Measurements from ENCODE around the gene ANKH.

ANKH gene

GRCh38 chr5:14667290-14667689 is 204.3 kb downstream of the ANKH start:
- no peak for TF ChIP-seq CTCF (IDR thresholded peaks at IDR 0.05)
- intact Hi-C loops (cut with DNase I; ENCODE audit: low total_unique reads), result no loop called here
- Histone ChIP-seq H3K4me1 (peaks cover 0 to 74% (median 37%) of the 10 kb centered on the region in 4 donors), H3K27me3 (no peaks in the 10 kb centered on the region), H3K9me3 (no peaks in the 10 kb centered on the region), H3K36me3 (no peaks in the 10 kb centered on the region), H3K27ac (no peak overlapping the region), H3K4me3 (no peak overlapping the region)
- DNase-seq, result no peak

- Histone ChIP-seq H3K9me3 (no peaks in the 10 kb centered on the region), H3K4me1 (peaks cover 0 to 65% (median 34%) of the 10 kb centered on the region in 4 donors), H3K36me3 (no peaks in the 10 kb centered on the region), H3K27ac (peak overlapping the region in 1 of 2 donors; percentile 93), H3K4me3 (peak overlapping the region in 1 of 2 donors; percentile 78), H3K27me3 (no peaks in the 10 kb centered on the region)
- no peak for DNase-seq
- TF ChIP-seq CTCF (IDR thresholded peaks at IDR 0.05), result no peak
- intact Hi-C loops (cut with DNase I; ENCODE audit: low total_unique reads), result no loop called here
These were observed 205.2 kb downstream of the ANKH start for GRCh38 chr5:14666357-14666756.

GRCh38 chr5:14665949-14666348 is 205.6 kb downstream of the ANKH start:
- no peaks in the 10 kb centered on the region for H3K9me3 ChIP-seq
- intact Hi-C loops (cut with DNase I; ENCODE audit: low total_unique reads), result no loop called here
- TF ChIP-seq CTCF (IDR thresholded peaks at IDR 0.05), result no peak
- no peaks in the 10 kb centered on the region for H3K27me3 ChIP-seq
- peak overlapping the region in 1 of 2 donors; percentile 93 for H3K27ac ChIP-seq
- no peak for DNase-seq
- peaks cover 0 to 61% (median 33%) of the 10 kb centered on the region in 4 donors for H3K4me1 ChIP-seq
- peak overlapping the region; percentile 78 for H3K4me3 ChIP-seq
- no peaks in the 10 kb centered on the region for H3K36me3 ChIP-seq

GRCh38 chr5:14665101-14665822 is 206.3 kb downstream of the ANKH start:
- Histone ChIP-seq H3K36me3 (no peaks in the 10 kb centered on the region), H3K4me1 (peaks cover 0 to 54% (median 32%) of the 10 kb centered on the region in 4 donors), H3K4me3 (peak overlapping the region; percentile 78), H3K27ac (peak overlapping the region; percentile 90 to 93), H3K27me3 (no peaks in the 10 kb centered on the region), H3K9me3 (no peaks in the 10 kb centered on the region)
- DNase-seq, result no peak
- no peak for TF ChIP-seq CTCF (IDR thresholded peaks at IDR 0.05)
- intact Hi-C loops (cut with DNase I; ENCODE audit: low total_unique reads), result no loop called here

GRCh38 chr5:14664270-14665100 is 207.1 kb downstream of the ANKH start, which contains the start of gene OTULIN:
Gene OTULIN (plus strand): TSS chr5:14664718. CDS start chr5:14664826, 108 bp downstream.
- TF ChIP-seq CTCF (IDR thresholded peaks at IDR 0.05), result no peak
- H3K9me3 ChIP-seq, result no peaks in the 10 kb centered on the region
- intact Hi-C loops (cut with DNase I; ENCODE audit: low total_unique reads), result no loop called here
- peak within 1 kb of the TSS; percentile 90 to 93 for H3K27ac ChIP-seq
- peaks cover 0 to 46% (median 31%) of the 10 kb centered on the region in 4 donors for H3K4me1 ChIP-seq
- peak; percentile 87 to 95 for DNase-seq
- no peaks in the 10 kb centered on the region for H3K27me3 ChIP-seq
- no peaks in the 10 kb centered on the region for H3K36me3 ChIP-seq
- peak within 1 kb of the TSS; percentile 78 for H3K4me3 ChIP-seq
